Mammary epithelial cell (primary cell): ENCODE results near the gene PACSIN1.

Experiments
- EZH2 ChIP-seq: IDR thresholded peaks from 2 replicates; pipeline ENCODE4 v1.6.1; 2012; ENCODE audit warnings: low read length, inconsistent platforms, borderline replicate concordance
- TF ChIP-seq, protein P1 (sequence below), 2 donors: IDR thresholded peaks in 1 of 2; conservative IDR thresholded peaks in 1 of 2; 2 replicates each; pipeline ENCODE4 v1.5.1; 2011 to 2012; ENCODE audit warnings: inconsistent platforms in 2 of 2, low read length in 2 of 2, mild to moderate bottlenecking in 2 of 2, control low read depth in 1 of 2, low read depth in 1 of 2; ENCODE audit not compliant: insufficient read depth in 1 of 2; ENCODE audit errors: extremely low read depth in 1 of 2

DNA sequence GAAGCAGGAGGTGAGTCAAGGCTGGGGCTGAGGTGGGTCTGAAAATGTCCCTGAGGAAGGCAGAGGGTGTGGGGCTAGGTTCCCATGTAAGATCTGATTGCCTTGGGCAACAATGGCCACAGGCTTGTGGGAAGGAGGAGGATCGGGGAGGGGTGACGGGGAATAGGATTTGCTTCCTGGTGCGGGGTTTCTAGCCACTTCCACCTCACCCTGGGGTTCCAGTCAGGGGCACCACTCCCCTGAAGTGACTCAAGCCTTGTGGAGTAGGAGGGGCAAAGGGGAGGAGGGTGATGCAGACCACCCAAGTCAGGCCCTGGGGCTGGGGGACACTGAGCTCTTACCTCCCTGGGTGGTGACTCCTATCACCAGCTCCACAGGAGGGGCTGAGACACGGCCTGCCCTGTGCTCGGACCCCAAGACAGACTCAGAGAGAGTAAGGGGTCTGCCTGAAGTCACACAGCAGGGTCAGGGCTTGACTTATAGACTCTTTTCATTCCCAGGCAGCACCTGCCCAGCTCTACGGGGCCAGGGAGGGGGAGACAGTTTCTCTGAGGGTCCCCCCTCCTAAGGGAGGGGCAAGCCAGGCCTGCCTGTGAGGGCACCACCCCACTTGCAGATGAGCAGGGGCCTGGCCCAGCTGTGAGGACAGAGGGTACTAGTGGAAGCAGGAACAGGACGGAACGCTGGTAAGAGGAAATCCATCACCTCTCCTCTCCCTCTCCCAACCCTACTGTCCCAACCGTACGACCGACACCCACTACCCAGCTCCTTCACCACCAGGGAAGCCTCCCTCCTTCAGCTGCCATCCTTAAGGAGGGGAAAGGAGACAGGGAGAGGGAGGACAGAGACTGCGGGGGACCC lies 102.7 kb downstream of the PACSIN1 start:
- TF ChIP-seq, protein P1, sequence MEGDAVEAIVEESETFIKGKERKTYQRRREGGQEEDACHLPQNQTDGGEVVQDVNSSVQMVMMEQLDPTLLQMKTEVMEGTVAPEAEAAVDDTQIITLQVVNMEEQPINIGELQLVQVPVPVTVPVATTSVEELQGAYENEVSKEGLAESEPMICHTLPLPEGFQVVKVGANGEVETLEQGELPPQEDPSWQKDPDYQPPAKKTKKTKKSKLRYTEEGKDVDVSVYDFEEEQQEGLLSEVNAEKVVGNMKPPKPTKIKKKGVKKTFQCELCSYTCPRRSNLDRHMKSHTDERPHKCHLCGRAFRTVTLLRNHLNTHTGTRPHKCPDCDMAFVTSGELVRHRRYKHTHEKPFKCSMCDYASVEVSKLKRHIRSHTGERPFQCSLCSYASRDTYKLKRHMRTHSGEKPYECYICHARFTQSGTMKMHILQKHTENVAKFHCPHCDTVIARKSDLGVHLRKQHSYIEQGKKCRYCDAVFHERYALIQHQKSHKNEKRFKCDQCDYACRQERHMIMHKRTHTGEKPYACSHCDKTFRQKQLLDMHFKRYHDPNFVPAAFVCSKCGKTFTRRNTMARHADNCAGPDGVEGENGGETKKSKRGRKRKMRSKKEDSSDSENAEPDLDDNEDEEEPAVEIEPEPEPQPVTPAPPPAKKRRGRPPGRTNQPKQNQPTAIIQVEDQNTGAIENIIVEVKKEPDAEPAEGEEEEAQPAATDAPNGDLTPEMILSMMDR (conservative IDR thresholded peaks at IDR 0.05 in 1 of 2, IDR thresholded peaks at IDR 0.05 in 1 of 2; ENCODE audit: extremely low read depth in 1 of 2, insufficient read depth in 1 of 2, low read depth in 1 of 2, low read length in 2 of 2), result no peak
- no peak for TF ChIP-seq EZH2
